ENCODE measurements around the gene ZFP36L2. TPM values are rescaled to one million over a fixed set of nuclear protein-coding genes. Genes with fewer than 3 reads are reported as not detected.

ZFP36L2 gene
- total and polyA plus RNA-seq, 12 donors: 8.4 to 333 (median 107) TPM

DNA sequence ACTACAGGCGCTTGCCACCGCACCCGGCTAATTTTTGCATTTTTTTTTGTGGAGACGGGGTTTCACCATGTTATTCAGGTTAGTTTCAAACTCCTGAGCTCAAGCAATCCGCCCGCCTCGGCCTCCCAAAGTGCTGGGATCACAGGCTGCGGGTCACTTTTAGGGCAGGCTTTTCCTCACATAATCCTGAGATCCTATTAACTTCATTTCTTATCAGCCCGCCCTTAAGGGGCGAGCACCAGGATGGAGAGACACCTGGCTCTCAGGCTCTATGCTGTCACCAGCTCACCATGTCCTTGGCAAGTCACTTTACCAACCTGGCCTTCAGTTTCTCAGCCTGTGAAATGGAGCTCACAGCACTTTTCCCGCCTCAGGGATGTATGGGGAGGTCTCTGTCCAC lies 23.0 kb downstream of the ZFP36L2 start:
- Histone ChIP-seq H3K4me3 (no peak overlapping the region), H3K27ac (no peak overlapping the region), H3K9me3 (replicated peaks in 1 of 3) (no peaks in the 10 kb centered on the region), H3K27me3 (no peaks in the 10 kb centered on the region), H3K36me3 (replicated peaks in 1 of 2) (no peaks in the 10 kb centered on the region), H3K4me1 (replicated peaks in 1 of 2) (no peaks in the 10 kb centered on the region)
- TF ChIP-seq CTCF (IDR thresholded peaks at IDR 0.05): no peak
- TF ChIP-seq POLR2A (IDR thresholded peaks at IDR 0.05): no peak
- 94 to 96% (median 95%) methylated on average over 11 of the region's 11 CpGs for WGBS, 4 donors
- intact Hi-C loops (cut with DNase I): no loop called here
- no peak for DNase-seq

DNA sequence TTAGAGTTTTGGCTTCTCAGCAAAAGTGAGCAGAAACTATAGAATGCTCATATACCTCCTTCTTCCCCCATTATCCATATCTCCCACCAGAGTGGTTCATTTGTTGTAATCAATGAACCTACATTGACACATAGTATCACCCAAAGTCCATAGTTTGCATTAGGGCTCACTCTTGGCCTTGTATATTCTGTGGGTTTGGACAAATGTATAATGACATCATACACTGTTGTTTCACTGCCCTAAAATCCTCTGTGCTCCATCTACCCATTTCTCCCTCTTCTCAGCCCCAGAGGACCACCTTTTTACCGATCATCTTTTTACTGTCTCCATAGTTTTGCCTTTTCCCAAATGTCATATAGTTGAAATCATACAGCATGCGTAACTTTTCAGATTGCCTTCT lies 24.1 kb downstream of the ZFP36L2 start:
- 67 to 78% (median 75%) methylated on average over 2 of the region's 2 CpGs for WGBS, 4 donors
- H3K27ac ChIP-seq: no peak overlapping the region
- no peaks in the 10 kb centered on the region for H3K27me3 ChIP-seq
- intact Hi-C loops (cut with DNase I): no loop called here
- no peaks in the 10 kb centered on the region for H3K9me3 ChIP-seq (replicated peaks in 1 of 3)
- H3K36me3 ChIP-seq (replicated peaks in 1 of 2): no peaks in the 10 kb centered on the region
- H3K4me1 ChIP-seq (replicated peaks in 1 of 2): no peaks in the 10 kb centered on the region
- no peak for TF ChIP-seq POLR2A (IDR thresholded peaks at IDR 0.05)
- TF ChIP-seq CTCF (IDR thresholded peaks at IDR 0.05): no peak
- no peak overlapping the region for H3K4me3 ChIP-seq
- no peak for DNase-seq

GRCh38 chr2:43201497-43201896 lies 24.9 kb downstream of the ZFP36L2 start:
- Histone ChIP-seq H3K27ac (no peak overlapping the region), H3K4me1 (replicated peaks in 1 of 2) (no peaks in the 10 kb centered on the region), H3K9me3 (replicated peaks in 1 of 3) (no peaks in the 10 kb centered on the region), H3K36me3 (replicated peaks in 1 of 2) (no peaks in the 10 kb centered on the region), H3K27me3 (no peaks in the 10 kb centered on the region), H3K4me3 (no peak overlapping the region)
- no peak for DNase-seq
- intact Hi-C loops (cut with DNase I): no loop called here
- WGBS, 4 donors: 61 to 67% (median 65%) methylated on average over 4 of the region's 4 CpGs
- TF ChIP-seq POLR2A (IDR thresholded peaks at IDR 0.05) (no peak), CTCF (IDR thresholded peaks at IDR 0.05) (no peak)

DNA sequence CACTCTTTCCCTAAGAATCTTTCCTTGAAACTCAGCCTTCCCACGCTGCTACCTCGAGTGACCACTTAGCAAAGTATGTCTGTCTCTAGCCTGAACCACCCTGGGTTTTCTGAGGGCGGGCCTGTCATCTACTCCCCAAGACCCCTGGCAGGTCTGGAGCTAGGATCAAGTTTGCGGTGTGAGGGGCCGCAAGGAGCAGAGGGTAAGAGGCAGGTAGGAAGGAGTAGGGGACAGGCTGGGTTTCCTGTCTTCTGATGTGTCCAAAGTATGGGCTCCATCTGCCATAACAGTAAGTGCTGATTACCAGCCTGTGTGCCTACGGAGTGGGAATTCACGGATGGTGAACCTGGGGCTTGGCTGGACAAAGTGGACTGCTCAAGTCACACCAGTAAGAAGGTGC lies 25.4 kb downstream of the ZFP36L2 start:
- Histone ChIP-seq H3K36me3 (replicated peaks in 1 of 2) (no peaks in the 10 kb centered on the region), H3K4me3 (no peak overlapping the region), H3K27me3 (no peaks in the 10 kb centered on the region), H3K4me1 (replicated peaks in 1 of 2) (no peaks in the 10 kb centered on the region), H3K27ac (no peak overlapping the region), H3K9me3 (replicated peaks in 1 of 3) (no peaks in the 10 kb centered on the region)
- TF ChIP-seq POLR2A (IDR thresholded peaks at IDR 0.05): no peak
- 93 to 98% (median 96%) methylated on average over 7 of the region's 7 CpGs for WGBS, 4 donors
- no peak for DNase-seq
- intact Hi-C loops (cut with DNase I): no loop called here
